ENCODE data around the gene NAXD.

NAXD gene

GRCh38 chr13:110615322-110616102, at the start of gene NAXD:
NAXD (plus strand) TSS chr13:110615545; CDS start chr13:110615602, 57 bp downstream.
- TF ChIP-seq OSR1 (CRISPR knock-in tag; IDR thresholded peaks at IDR 0.05): no peak
- TF ChIP-seq ZFP30 (CRISPR knock-in tag; IDR thresholded peaks at IDR 0.05): no peak
- no peak for TF ChIP-seq ARNTL (CRISPR knock-in tag; IDR thresholded peaks at IDR 0.05; ENCODE audit: borderline replicate concordance, low read depth)
- no peak for TF ChIP-seq ZNF8 (CRISPR knock-in tag; IDR thresholded peaks at IDR 0.05)
- no peak for TF ChIP-seq ZFP3 (CRISPR knock-in tag; IDR thresholded peaks at IDR 0.05)
- TF ChIP-seq SNAI2 (CRISPR knock-in tag; IDR thresholded peaks at IDR 0.05): no peak
- TF ChIP-seq TSHZ2 (CRISPR knock-in tag; IDR thresholded peaks at IDR 0.05): no peak; the same call in 1 of the 2 replicates
- TF ChIP-seq CREB5 (CRISPR knock-in tag; IDR thresholded peaks at IDR 0.05; ENCODE audit: low read depth): no peak
- ATAC-seq: peak; percentile 98

- ATAC-seq: no peak
- TF ChIP-seq PATZ1 (CRISPR knock-in tag; IDR thresholded peaks at IDR 0.05; ENCODE audit: borderline replicate concordance) (no peak), ZNF8 (CRISPR knock-in tag; IDR thresholded peaks at IDR 0.05) (no peak), CSRNP3 (CRISPR knock-in tag; IDR thresholded peaks at IDR 0.05) (no peak), TOX (CRISPR knock-in tag; IDR thresholded peaks at IDR 0.05; ENCODE audit: borderline replicate concordance) (no peak), PPARA (CRISPR knock-in tag; IDR thresholded peaks at IDR 0.05; ENCODE audit: borderline replicate concordance) (no peak)
These were observed 49.2 kb upstream of the NAXD start for GRCh38 chr13:110566171-110566570.

- no peak for TF ChIP-seq ARNTL (CRISPR knock-in tag; IDR thresholded peaks at IDR 0.05; ENCODE audit: borderline replicate concordance, low read depth)
- TF ChIP-seq GLIS3 (CRISPR knock-in tag; IDR thresholded peaks at IDR 0.05): no peak
- TF ChIP-seq TCF4 (CRISPR knock-in tag; IDR thresholded peaks at IDR 0.05; ENCODE audit: borderline replicate concordance): no peak
- TF ChIP-seq OSR1 (CRISPR knock-in tag; IDR thresholded peaks at IDR 0.05): no peak
- TF ChIP-seq BACH2 (CRISPR knock-in tag; IDR thresholded peaks at IDR 0.05; ENCODE audit: borderline replicate concordance): no peak
- TF ChIP-seq CSRNP3 (CRISPR knock-in tag; IDR thresholded peaks at IDR 0.05): no peak
- no peak for TF ChIP-seq ISL1 (CRISPR knock-in tag; IDR thresholded peaks at IDR 0.05)
- no peak for TF ChIP-seq ZNF70 (CRISPR knock-in tag; IDR thresholded peaks at IDR 0.05)
- no peak for TF ChIP-seq ZNF565 (CRISPR knock-in tag; conservative IDR thresholded peaks at IDR 0.05; ENCODE audit: low read depth)
- TF ChIP-seq TSHZ2 (CRISPR knock-in tag; IDR thresholded peaks at IDR 0.05): no peak
- TF ChIP-seq PATZ1 (CRISPR knock-in tag; IDR thresholded peaks at IDR 0.05; ENCODE audit: borderline replicate concordance): no peak
- no peak for TF ChIP-seq CSDC2 (CRISPR knock-in tag; IDR thresholded peaks at IDR 0.05)
- no peak for TF ChIP-seq ESRRG (CRISPR knock-in tag; IDR thresholded peaks at IDR 0.05)
- TF ChIP-seq SNAI2 (CRISPR knock-in tag; IDR thresholded peaks at IDR 0.05): no peak
- no peak for TF ChIP-seq ZFP30 (CRISPR knock-in tag; IDR thresholded peaks at IDR 0.05)
- TF ChIP-seq ZC3H10 (CRISPR knock-in tag; IDR thresholded peaks at IDR 0.05): no peak
- TF ChIP-seq TOX (CRISPR knock-in tag; IDR thresholded peaks at IDR 0.05; ENCODE audit: borderline replicate concordance): no peak
- TF ChIP-seq RARB (CRISPR knock-in tag; IDR thresholded peaks at IDR 0.05): no peak
- no peak for ATAC-seq
These were observed 46.7 kb upstream of the NAXD start for GRCh38 chr13:110568612-110569011.

GRCh38 chr13:110569962-110570361, 45.4 kb upstream of the NAXD start:
- peak; percentile 30; the same call in 1 of the 3 replicates for ATAC-seq

All from SK-N-SH treated with all-trans-retinoic acid at 6 μM for 48 hours (cell line).